CD14-positive monocyte (primary cell): Measurements from ENCODE around the gene MYH10. TPM values are rescaled to one million over a fixed set of nuclear protein-coding genes. Genes with fewer than 3 reads are reported as not detected.

Experiments
- DNase-seq, 3 donors: peaks; one replicate each; pipeline ENCODE4 v3.0.0-alpha.2; 2011 to 2022
- H2AFZ ChIP-seq: 2 replicates; pipeline ENCODE4 v1.6.0; 2012; ENCODE audit warnings: mild to moderate bottlenecking, low read depth, low read length, inconsistent platforms; ENCODE audit not compliant: insufficient read depth, poor library complexity, severe bottlenecking
- H3K27ac ChIP-seq, 2 donors: 1 replicate in 1 of 2; 2 replicates in 1 of 2; pipeline ENCODE4 v1.5.1; 2012 to 2013; ENCODE audit warnings: low read length in 2 of 2, control low read depth in 1 of 2, inconsistent platforms in 1 of 2, low read depth in 1 of 2, mild to moderate bottlenecking in 1 of 2
- H3K27me3 ChIP-seq, 2 donors: one replicate each; pipeline versions ENCODE4 v1.6.0 to v1.6.1; 2011 to 2013; ENCODE audit warnings: low read length in 2 of 2; ENCODE audit not compliant: control insufficient read depth in 2 of 2, insufficient read depth in 2 of 2
- H3K36me3 ChIP-seq, 2 donors: replicated peaks in 1 of 2; 1 replicate in 1 of 2; 2 replicates in 1 of 2; pipeline versions ENCODE4 v1.5.1 to v1.6.1; 2012 to 2013; ENCODE audit warnings: low read length in 2 of 2, control low read depth in 1 of 2, inconsistent platforms in 1 of 2, mild to moderate bottlenecking in 1 of 2; ENCODE audit not compliant: insufficient read depth in 2 of 2, control insufficient read depth in 1 of 2
- H3K4me1 ChIP-seq, 2 donors: 1 replicate in 1 of 2; 2 replicates in 1 of 2; pipeline versions ENCODE4 v1.5.1 to v1.6.1; 2012 to 2013; ENCODE audit warnings: low read length in 2 of 2, control low read depth in 1 of 2, inconsistent platforms in 1 of 2, mild to moderate bottlenecking in 1 of 2, moderate library complexity in 1 of 2; ENCODE audit not compliant: insufficient read depth in 2 of 2, control insufficient read depth in 1 of 2
- H3K4me2 ChIP-seq: replicated peaks from 2 replicates; pipeline ENCODE3; 2012; ENCODE audit warnings: low read length, moderate library complexity, mild to moderate bottlenecking; ENCODE audit not compliant: poor library complexity, severe bottlenecking; ENCODE audit errors: extremely low read depth
- H3K4me3 ChIP-seq, 3 experiments: fragments of 200-600 bp in 1 of 3; sonication (generic) in 1 of 3; replicated peaks in 1 of 3; 1 replicate in 2 of 3; 2 replicates in 1 of 3; pipeline ENCODE4 v1.5.1; 2011 to 2013; ENCODE audit warnings: low read length in 3 of 3, mild to moderate bottlenecking in 3 of 3, control low read depth in 2 of 3, low read depth in 2 of 3, inconsistent platforms in 1 of 3, moderate library complexity in 1 of 3
- H3K79me2 ChIP-seq: 2 replicates; pipeline ENCODE4 v1.6.0; 2012; ENCODE audit warnings: mild to moderate bottlenecking, control low read depth, inconsistent platforms, low read length, moderate library complexity; ENCODE audit not compliant: insufficient read depth
- H3K9ac ChIP-seq: 2 replicates; pipeline ENCODE4 v1.6.0; 2017; ENCODE audit warnings: low read length, mild to moderate bottlenecking; ENCODE audit not compliant: insufficient read depth, poor library complexity, severe bottlenecking
- H3K9me3 ChIP-seq, 2 donors: replicated peaks in 1 of 2; 1 replicate in 1 of 2; 2 replicates in 1 of 2; pipeline versions ENCODE4 v1.5.1 to v1.6.1; 2012 to 2013; ENCODE audit warnings: low read length in 2 of 2, control low read depth in 1 of 2; ENCODE audit not compliant: control insufficient read depth in 1 of 2, insufficient read depth in 1 of 2
- H4K20me1 ChIP-seq: 2 replicates; pipeline ENCODE4 v1.6.0; 2012; ENCODE audit warnings: mild to moderate bottlenecking, low read length, control low read depth, moderate library complexity; ENCODE audit not compliant: insufficient read depth
- H3K27ac Mint-ChIP-seq, 7 donors: one replicate each; pipeline ENCODE4 v1.8.0; 2020; ENCODE audit warnings: mild to moderate bottlenecking in 7 of 7, mixed read lengths in 7 of 7, moderate library complexity in 6 of 7, inconsistent platforms in 2 of 7
- H3K27me3 Mint-ChIP-seq, 3 donors: one replicate each; pipeline ENCODE4 v1.8.0; 2021 to 2022; ENCODE audit warnings: low read depth in 3 of 3, mild to moderate bottlenecking in 3 of 3, mixed read lengths in 3 of 3, moderate library complexity in 3 of 3, inconsistent platforms in 1 of 3
- H3K36me3 Mint-ChIP-seq, 2 donors: one replicate each; pipeline ENCODE4 v1.8.0; 2020; ENCODE audit warnings: mixed read lengths in 2 of 2, inconsistent platforms in 1 of 2, mild to moderate bottlenecking in 1 of 2
- H3K4me1 Mint-ChIP-seq: one replicate; pipeline ENCODE4 v1.8.0; 2020; ENCODE audit warnings: mild to moderate bottlenecking, mixed read lengths
- H3K4me3 Mint-ChIP-seq, 2 donors: one replicate each; pipeline ENCODE4 v1.8.0; 2020; ENCODE audit warnings: mild to moderate bottlenecking in 2 of 2, mixed read lengths in 2 of 2, moderate library complexity in 1 of 2
- H3K9me3 Mint-ChIP-seq, 7 donors: one replicate each; pipeline ENCODE4 v1.8.0; 2020 to 2022; ENCODE audit warnings: mixed read lengths in 7 of 7, mild to moderate bottlenecking in 6 of 7, moderate library complexity in 6 of 7, inconsistent platforms in 2 of 7
- CTCF ChIP-seq: fragments of 200-600 bp; IDR thresholded peaks from one replicate; pipeline ENCODE4 v1.8.0; 2022; ENCODE audit warnings: antibody characterized with exemption, mild to moderate bottlenecking
- WGBS: methylation state at CpG from one replicate; pipeline ENCODE4 v1.1.5; 2013; ENCODE audit warnings: missing lambda C conversion rate; ENCODE audit not compliant: insufficient coverage; 5-methylcytosine and 5-hydroxymethylcytosine counted together
- intact Hi-C, 2 donors: fragments of 100-400 bp; cut with micrococcal nuclease; formaldehyde crosslinking; loops; one replicate each; pipeline versions ENCODE4 v1.15.0 to v1.15.1; 2023
- polyA plus RNA-seq, 3 donors: library from polyadenylated mRNA; depleted of rRNA in 1 of 3; unstranded in 2 of 3; stranded (reverse) in 1 of 3; fragments of 300-500 nt in 2 of 3; fragments of >200 nt in 1 of 3; fragmentation: Illumina TruSeq in 2 of 3; gene quantifications; 1 replicate in 2 of 3; 2 replicates in 1 of 3; pipeline ENCODE4 v1.2.3, GENCODE V29; 2012 to 2021
- small RNA-seq: library from RNA; depleted of rRNA; stranded (forward); fragments of <200 nt; gene quantifications from one replicate; pipeline ENCODE3, GENCODE V24; 2012; ENCODE audit warnings: low read depth; ENCODE audit not compliant: insufficient read length

MYH10 gene
- polyA plus RNA-seq, 3 donors: 0.42 to 0.65 TPM; not detected in 1

- Histone ChIP-seq H3K79me2 (no peaks in the 10 kb centered on the region), H3K27ac (no peak overlapping the region), H3K9me3 (no peaks in the 10 kb centered on the region), H3K4me1 (peaks cover 9 to 12% of the 10 kb centered on the region in 2 donors), H4K20me1 (no peaks in the 10 kb centered on the region), H2AFZ (no peak overlapping the region), H3K36me3 (no peaks in the 10 kb centered on the region), H3K4me2 (no peak overlapping the region), H3K9ac (no peak overlapping the region), H3K27me3 (no peaks in the 10 kb centered on the region), H3K4me3 (no peak overlapping the region)
- Mint-ChIP-seq H3K27ac (peak overlapping the region in 1 of 7 donors; percentile 66), H3K27me3 (peaks cover 2 to 6% (median 2%) of the 10 kb centered on the region in 3 donors), H3K4me3 (no peak overlapping the region), H3K4me1 (peaks cover 23% of the 10 kb centered on the region), H3K9me3 (peaks cover 0 to 5% (median 0%) of the 10 kb centered on the region in 7 donors), H3K36me3 (peaks cover 5 to 17% of the 10 kb centered on the region in 2 donors)
- 100% methylated on average over 1 of the region's 3 CpGs for WGBS
- intact Hi-C loops: no loop called here
- no peak for DNase-seq
- no peak for TF ChIP-seq CTCF
These were observed 203.7 kb downstream of the MYH10 start for GRCh38 chr17:8426802-8427201.

- WGBS: 93% methylated on average over 3 of the region's 6 CpGs
- H3K27ac Mint-ChIP-seq: no peak overlapping the region
These were observed 204.3 kb downstream of the MYH10 start for GRCh38 chr17:8426094-8426720.

More at GRCh38 chr17:8426094-8426720, 204.3 kb downstream of the MYH10 start:
- intact Hi-C loops: no loop called here
- no peak for DNase-seq
- H3K27me3 Mint-ChIP-seq: peaks cover 2 to 4% (median 2%) of the 10 kb centered on the region in 3 donors
- H3K4me3 ChIP-seq: no peak overlapping the region
- H3K4me1 ChIP-seq: peaks cover 15 to 18% of the 10 kb centered on the region in 2 donors
- H3K27ac ChIP-seq: no peak overlapping the region
- TF ChIP-seq CTCF: no peak
- no peak overlapping the region for H3K9ac ChIP-seq
- H3K9me3 ChIP-seq: no peaks in the 10 kb centered on the region
- H3K4me2 ChIP-seq: no peak overlapping the region
- peaks cover 29% of the 10 kb centered on the region for H3K4me1 Mint-ChIP-seq
- H2AFZ ChIP-seq: no peak overlapping the region
- peaks cover 0 to 5% (median 0%) of the 10 kb centered on the region in 7 donors for H3K9me3 Mint-ChIP-seq
- no peaks in the 10 kb centered on the region for H4K20me1 ChIP-seq
- no peaks in the 10 kb centered on the region for H3K27me3 ChIP-seq
- H3K79me2 ChIP-seq: no peaks in the 10 kb centered on the region
- H3K36me3 ChIP-seq: no peaks in the 10 kb centered on the region
- H3K4me3 Mint-ChIP-seq: no peak overlapping the region
- H3K36me3 Mint-ChIP-seq: peaks cover 5 to 19% of the 10 kb centered on the region in 2 donors

Small RNAs within 50 kb of the gene (small RNA-seq; reads per million reads assigned to genes)
- not detected for gene RNU7-43P

Other genes with a start within 250 kb of the MYH10 start
- gene RPL26, start 247.5 kb downstream of the MYH10 start, polyA plus RNA-seq: 1,000 to 10,000 TPM in 1 of 3 donors, 100 to 1,000 TPM in 2; 859 to 4,469 (median 884) TPM
- not detected for gene RNF222, start 232.9 kb downstream of the MYH10 start, polyA plus RNA-seq
- 10 to 100 TPM; 29.8 to 58.3 (median 39.7) TPM for gene NDEL1, start 194.8 kb downstream of the MYH10 start, polyA plus RNA-seq
- not detected for gene CCDC42, start 114.1 kb upstream of the MYH10 start, polyA plus RNA-seq
- gene SPDYE4, start 127.8 kb upstream of the MYH10 start, polyA plus RNA-seq: under 1 TPM in 1 of 3 donors, not detected in 2; 0.09 TPM
- gene MFSD6L, start 168.6 kb upstream of the MYH10 start, polyA plus RNA-seq: under 1 TPM in 2 of 3 donors, not detected in 1; 0.08 to 0.37 TPM
- gene PIK3R6, start 236.9 kb upstream of the MYH10 start, polyA plus RNA-seq: 10 to 100 TPM in 1 of 3 donors, 1 to 10 TPM in 2; 3.6 to 23.3 (median 5.8) TPM